OCI-LY1 (cell line): Measurements from ENCODE around the gene PTK7.

Source experiments
- H2AFZ ChIP-seq: fragments of 200-600 bp; sonication (generic), shearing (Covaris generic); 2 replicates; pipeline ENCODE4 v1.6.0; 2014; ENCODE audit warnings: antibody characterized with exemption, mild to moderate bottlenecking, low read length
- H3F3A ChIP-seq: fragments of 200-600 bp; sonication (generic), shearing (Covaris generic); 2 replicates; pipeline ENCODE4 v1.6.0; 2014; ENCODE audit warnings: mild to moderate bottlenecking, antibody characterized with exemption, low read length, moderate library complexity; ENCODE audit not compliant: insufficient read depth
- H3K27ac ChIP-seq: fragments of 200-600 bp; sonication (generic); 2 replicates; pipeline ENCODE4 v1.5.1; 2014; ENCODE audit warnings: low read length, mixed run types, mild to moderate bottlenecking, low read depth; ENCODE audit not compliant: poor library complexity, severe bottlenecking
- H3K27me3 ChIP-seq: fragments of 200-600 bp; sonication (generic); 2 replicates; pipeline ENCODE4 v1.6.0; 2014; ENCODE audit warnings: antibody characterized with exemption, mild to moderate bottlenecking, low read length, moderate library complexity; ENCODE audit not compliant: insufficient read depth
- H3K36me3 ChIP-seq: fragments of 200-600 bp; sonication (generic); 2 replicates; pipeline ENCODE4 v1.6.1; 2014; ENCODE audit warnings: mild to moderate bottlenecking, antibody characterized with exemption, low read length, moderate library complexity, mixed read lengths; ENCODE audit not compliant: insufficient read depth
- H3K4me1 ChIP-seq: fragments of 200-600 bp; sonication (generic); 2 replicates; pipeline ENCODE4 v1.5.1; 2014; ENCODE audit warnings: mild to moderate bottlenecking, low read length, moderate library complexity; ENCODE audit not compliant: insufficient read depth, severe bottlenecking
- H3K4me2 ChIP-seq: fragments of 200-600 bp; sonication (generic), shearing (Covaris generic); 2 replicates; pipeline ENCODE4 v1.6.1; 2014; ENCODE audit warnings: low read length
- H3K4me3 ChIP-seq: fragments of 200-600 bp; sonication (generic); 2 replicates; pipeline ENCODE4 v1.5.1; 2014; ENCODE audit warnings: low read length, low read depth, mild to moderate bottlenecking, mixed read lengths; ENCODE audit not compliant: poor library complexity, severe bottlenecking
- H3K79me2 ChIP-seq: fragments of 200-600 bp; shearing (Covaris generic); 2 replicates; pipeline ENCODE4 v1.6.1; 2016; ENCODE audit warnings: mixed run types, low read length, mixed read lengths; ENCODE audit not compliant: insufficient read depth
- H3K9ac ChIP-seq: fragments of 200-600 bp; sonication (generic), shearing (Covaris generic); 2 replicates; pipeline ENCODE4 v1.6.1; 2014; ENCODE audit warnings: mild to moderate bottlenecking, low read length, mixed read lengths
- H3K9me2 ChIP-seq: fragments of 200-600 bp; sonication (generic), shearing (Covaris generic); 2 replicates; pipeline ENCODE4 v1.6.1; 2014; ENCODE audit warnings: low read depth, mild to moderate bottlenecking, low read length, mixed read lengths
- H3K9me3 ChIP-seq: fragments of 200-600 bp; shearing (Covaris generic); 2 replicates; pipeline ENCODE4 v1.6.1; 2014; ENCODE audit warnings: low read length, mixed read lengths
- H4K20me1 ChIP-seq: fragments of 200-600 bp; sonication (generic), shearing (Covaris generic); 2 replicates; pipeline ENCODE4 v1.6.0; 2016; ENCODE audit warnings: mild to moderate bottlenecking, low read length; ENCODE audit not compliant: insufficient read depth
- EZH2 ChIP-seq: fragments of 200-600 bp; sonication (generic), shearing (Covaris generic); IDR thresholded peaks from 2 replicates; pipeline ENCODE4 v1.8.0; 2017; ENCODE audit warnings: borderline replicate concordance, mixed run types, mild to moderate bottlenecking, antibody characterized with exemption, low read length, moderate library complexity, mixed read lengths
- TF ChIP-seq, protein P1 (sequence below): fragments of 200-600 bp; sonication (generic), shearing (Covaris generic); IDR thresholded peaks from 2 replicates; pipeline ENCODE4 v1.5.1; 2017; ENCODE audit warnings: mild to moderate bottlenecking, antibody characterized with exemption, low read length, moderate library complexity, mixed read lengths

The PTK7 gene

DNA sequence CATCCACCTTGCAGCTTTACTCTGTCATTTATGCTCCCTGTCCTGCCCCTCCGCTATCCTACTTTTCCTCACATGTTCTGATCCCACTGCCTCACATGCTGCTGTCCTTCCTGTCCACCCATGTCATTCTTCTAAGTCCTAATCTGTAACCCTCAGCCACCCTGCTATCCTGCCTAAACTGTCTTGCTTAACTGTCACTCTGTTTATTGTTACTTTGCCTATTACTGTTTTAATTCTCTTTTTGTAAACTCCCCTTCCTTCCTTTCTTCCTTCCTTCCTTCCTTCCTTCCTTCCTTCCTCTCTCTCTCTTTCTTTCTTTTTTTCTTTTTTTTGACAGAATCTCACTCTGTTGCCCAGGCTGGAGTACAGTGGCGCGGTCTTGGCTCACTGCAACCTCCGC lies 107.3 kb downstream of the PTK7 start:
- Histone ChIP-seq H3K36me3 (peaks cover 51% of the 10 kb centered on the region), H2AFZ (no peak overlapping the region), H3K27me3 (no peaks in the 10 kb centered on the region), H3K4me3 (peak overlapping the region; percentile 81), H3K4me1 (peaks cover 26% of the 10 kb centered on the region), H3K27ac (no peak overlapping the region), H3K4me2 (peak overlapping the region; percentile 65; the same call in 1 of the 2 replicates), H3K9ac (peak overlapping the region; percentile 82; the same call in 1 of the 2 replicates), H4K20me1 (no peaks in the 10 kb centered on the region), H3K9me2 (no peaks in the 10 kb centered on the region), H3K9me3 (no peaks in the 10 kb centered on the region), H3F3A (no peaks in the 10 kb centered on the region; the same call in 1 of the 2 replicates), H3K79me2 (no peaks in the 10 kb centered on the region)
- TF ChIP-seq, protein P1, sequence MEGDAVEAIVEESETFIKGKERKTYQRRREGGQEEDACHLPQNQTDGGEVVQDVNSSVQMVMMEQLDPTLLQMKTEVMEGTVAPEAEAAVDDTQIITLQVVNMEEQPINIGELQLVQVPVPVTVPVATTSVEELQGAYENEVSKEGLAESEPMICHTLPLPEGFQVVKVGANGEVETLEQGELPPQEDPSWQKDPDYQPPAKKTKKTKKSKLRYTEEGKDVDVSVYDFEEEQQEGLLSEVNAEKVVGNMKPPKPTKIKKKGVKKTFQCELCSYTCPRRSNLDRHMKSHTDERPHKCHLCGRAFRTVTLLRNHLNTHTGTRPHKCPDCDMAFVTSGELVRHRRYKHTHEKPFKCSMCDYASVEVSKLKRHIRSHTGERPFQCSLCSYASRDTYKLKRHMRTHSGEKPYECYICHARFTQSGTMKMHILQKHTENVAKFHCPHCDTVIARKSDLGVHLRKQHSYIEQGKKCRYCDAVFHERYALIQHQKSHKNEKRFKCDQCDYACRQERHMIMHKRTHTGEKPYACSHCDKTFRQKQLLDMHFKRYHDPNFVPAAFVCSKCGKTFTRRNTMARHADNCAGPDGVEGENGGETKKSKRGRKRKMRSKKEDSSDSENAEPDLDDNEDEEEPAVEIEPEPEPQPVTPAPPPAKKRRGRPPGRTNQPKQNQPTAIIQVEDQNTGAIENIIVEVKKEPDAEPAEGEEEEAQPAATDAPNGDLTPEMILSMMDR, result no peak
- no peak for TF ChIP-seq EZH2

- Histone ChIP-seq H3K79me2 (no peaks in the 10 kb centered on the region), H3K27ac (no peak overlapping the region), H4K20me1 (no peaks in the 10 kb centered on the region), H3K9ac (no peak overlapping the region), H3K9me3 (no peaks in the 10 kb centered on the region), H2AFZ (no peak overlapping the region), H3F3A (no peaks in the 10 kb centered on the region; the same call in 1 of the 2 replicates), H3K27me3 (no peaks in the 10 kb centered on the region), H3K4me2 (no peak overlapping the region), H3K4me1 (peaks cover 26% of the 10 kb centered on the region), H3K9me2 (no peaks in the 10 kb centered on the region), H3K36me3 (peaks cover 43% of the 10 kb centered on the region), H3K4me3 (no peak overlapping the region)
- TF ChIP-seq EZH2, result no peak
- TF ChIP-seq, protein P1, result no peak
Measured at GRCh38 chr6:43184268-43184985, 108.3 kb downstream of the PTK7 start.

DNA sequence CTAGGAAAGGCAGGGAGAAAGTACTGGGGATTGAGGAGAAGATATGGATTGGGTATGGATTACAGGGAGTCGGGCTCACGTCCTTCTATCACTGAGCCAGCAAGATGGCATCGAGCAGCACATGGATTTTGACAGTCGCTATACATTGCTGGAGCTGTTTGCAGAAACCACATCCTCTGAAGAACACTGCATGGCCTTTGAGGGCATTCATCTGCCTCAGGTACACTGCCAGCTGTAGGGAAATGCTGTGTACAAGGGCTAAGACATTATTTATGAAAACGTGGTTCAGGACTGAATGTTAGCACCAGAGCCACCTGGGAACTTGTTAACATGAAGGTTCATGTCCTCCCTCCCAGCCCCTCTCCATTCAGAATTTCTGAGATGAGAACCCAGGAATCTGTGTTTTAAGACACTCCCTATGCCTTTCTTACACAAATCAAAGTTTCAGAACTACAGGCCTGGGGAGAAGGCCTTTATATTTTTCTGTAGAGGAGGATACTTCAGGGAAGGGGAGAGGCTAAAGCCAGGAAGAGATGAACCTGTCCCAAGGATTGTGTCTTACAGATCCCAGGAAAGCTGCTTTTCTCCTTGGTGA lies 109.4 kb downstream of the PTK7 start:
- H3K4me2 ChIP-seq, result no peak overlapping the region
- no peaks in the 10 kb centered on the region for H3K27me3 ChIP-seq
- H2AFZ ChIP-seq, result no peak overlapping the region
- H3K4me1 ChIP-seq, result peaks cover 26% of the 10 kb centered on the region
- H3K4me3 ChIP-seq, result no peak overlapping the region
- no peaks in the 10 kb centered on the region for H3K9me3 ChIP-seq
- H3K27ac ChIP-seq, result no peak overlapping the region
- no peak overlapping the region for H3K9ac ChIP-seq
- peaks cover 41% of the 10 kb centered on the region for H3K36me3 ChIP-seq
- H3K79me2 ChIP-seq, result no peaks in the 10 kb centered on the region
- TF ChIP-seq EZH2, result no peak
- TF ChIP-seq, protein P1, result no peak
- no peaks in the 10 kb centered on the region; the same call in 1 of the 2 replicates for H3F3A ChIP-seq
- H3K9me2 ChIP-seq, result no peaks in the 10 kb centered on the region
- H4K20me1 ChIP-seq, result no peaks in the 10 kb centered on the region
